GM18951 (cell line): ENCODE data around the gene RNF44.

Experiments used
- POLR2A ChIP-seq: IDR thresholded peaks from 4 replicates; pipeline ENCODE4 v1.6.1; 2011; ENCODE audit warnings: mild to moderate bottlenecking; ENCODE audit not compliant: insufficient read length, insufficient read depth; ENCODE audit errors: extremely low read depth
- in situ Hi-C: fragments of 300-500 bp; cut with MboI; formaldehyde crosslinking; loops from one replicate; pipeline ENCODE4 v1.12.0; 2022; ENCODE audit warnings: low sequenced_read_pairs, mixed read lengths, inconsistent platforms; ENCODE audit not compliant: unreplicated experiment

Gene RNF44

GRCh38 chr5:176536902-176537553 lies at the start of gene RNF44:
TSS of gene RNF44 (minus strand) at chr5:176537402. CDS start at chr5:176532472, 4,930 bp downstream.
- in situ Hi-C loops, result no loop called here

GRCh38 chr5:176583076-176583475 lies 45.9 kb upstream of the RNF44 start:
- in situ Hi-C loops, result no loop called here
- no peak for TF ChIP-seq POLR2A

More at GRCh38 chr5:176536902-176537553, at the start of gene RNF44:
- peak; percentile 46 for TF ChIP-seq POLR2A

GRCh38 chr5:176581361-176581760 lies 44.2 kb upstream of the RNF44 start:
- in situ Hi-C loops, result no loop called here
- no peak for TF ChIP-seq POLR2A

GRCh38 chr5:176579323-176579722 lies 42.1 kb upstream of the RNF44 start:
- TF ChIP-seq POLR2A, result no peak
- in situ Hi-C loops, result no loop called here

GRCh38 chr5:176578391-176578808 lies 41.2 kb upstream of the RNF44 start:
- in situ Hi-C loops, result no loop called here
- TF ChIP-seq POLR2A, result no peak

- in situ Hi-C loops, result no loop called here
- no peak for TF ChIP-seq POLR2A
Measured at GRCh38 chr5:176577312-176578176, 40.3 kb upstream of the RNF44 start.

GRCh38 chr5:176575488-176576422 lies 38.6 kb upstream of the RNF44 start:
- in situ Hi-C loops, result no loop called here
- no peak for TF ChIP-seq POLR2A

- in situ Hi-C loops, result no loop called here
- TF ChIP-seq POLR2A, result no peak
Measured at GRCh38 chr5:176575066-176575465, 37.9 kb upstream of the RNF44 start.

- no peak for TF ChIP-seq POLR2A
- in situ Hi-C loops, result no loop called here
Measured at GRCh38 chr5:176574297-176574591, 37.0 kb upstream of the RNF44 start.

- in situ Hi-C loops, result no loop called here
- TF ChIP-seq POLR2A, result no peak
Measured at GRCh38 chr5:176573564-176574296, 36.5 kb upstream of the RNF44 start.

- TF ChIP-seq POLR2A, result no peak
Measured at GRCh38 chr5:176570044-176570443, 32.8 kb upstream of the RNF44 start.

GRCh38 chr5:176568657-176569056 lies 31.5 kb upstream of the RNF44 start:
- no peak for TF ChIP-seq POLR2A
- in situ Hi-C loops, result no loop called here

More at GRCh38 chr5:176570044-176570443, 32.8 kb upstream of the RNF44 start:
- in situ Hi-C loops, result no loop called here
